ENCODE data around the gene TBC1D3I. TPM values are rescaled to one million over a fixed set of nuclear protein-coding genes. Genes with fewer than 3 reads are reported as not detected.
"Not testable (repeated sequence)": the region's sequence is repeated elsewhere in the genome, so short reads cannot be mapped to it uniquely, and the experiment has no call there.

TBC1D3I gene
- total RNA-seq, 1 donor from 2014 or later = 1.0 TPM

DNA sequence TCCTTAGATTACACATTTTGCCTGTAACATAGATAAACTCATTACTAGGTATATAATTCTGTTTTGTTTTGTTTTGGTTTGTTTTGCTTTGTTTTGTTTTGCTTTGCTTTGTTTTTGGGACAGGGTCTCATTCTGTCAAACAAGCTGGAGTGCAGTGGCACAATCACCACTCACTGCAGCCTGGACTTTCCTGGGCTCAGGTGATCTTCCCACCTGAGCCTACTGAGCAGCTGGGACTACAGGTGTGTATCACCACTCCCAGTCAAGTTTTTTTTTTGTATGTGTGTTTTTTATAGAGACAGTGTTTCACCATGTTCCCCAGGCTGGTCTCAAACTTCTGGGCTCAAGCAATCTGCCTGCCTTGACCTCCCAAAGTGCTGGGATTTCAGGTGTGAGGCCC, 54.8 kb downstream of the TBC1D3I start:
- Mint-ChIP-seq H3K27me3 (ENCODE audit: unreplicated experiment) (peaks cover 37% of the 10 kb centered on the region), H3K27ac (ENCODE audit: unreplicated experiment) (no peak overlapping the region), H3K4me3 (ENCODE audit: unreplicated experiment) (no peak overlapping the region), H3K36me3 (ENCODE audit: unreplicated experiment) (no peaks in the 10 kb centered on the region), H3K9me3 (ENCODE audit: unreplicated experiment) (no peaks in the 10 kb centered on the region), H3K4me1 (ENCODE audit: unreplicated experiment) (no peaks in the 10 kb centered on the region)
- no peak for DNase-seq (ENCODE audit: extremely low spot score, unreplicated experiment)
- TF ChIP-seq CTCF (IDR thresholded peaks at IDR 0.05) = no peak

DNA sequence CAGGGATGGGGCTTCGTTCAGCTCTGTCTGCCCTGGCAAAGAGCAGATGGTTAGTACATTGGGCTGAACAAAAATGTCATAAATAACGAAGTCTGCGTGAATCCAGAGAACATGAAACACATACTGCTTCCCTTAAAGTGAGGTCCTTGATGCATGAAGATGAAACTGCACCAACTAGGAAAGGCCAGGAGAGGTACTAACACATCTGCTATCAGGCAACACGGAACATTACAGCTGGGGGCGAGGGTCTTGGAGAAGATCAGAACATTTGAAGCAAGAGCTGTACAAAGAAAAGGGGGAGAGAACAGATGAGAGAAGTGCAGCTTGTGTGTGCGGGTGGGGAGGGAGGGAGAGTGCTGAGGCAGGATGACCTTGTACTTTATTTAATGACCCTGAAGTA, 57.0 kb downstream of the TBC1D3I start:
- H3K27me3 Mint-ChIP-seq (ENCODE audit: unreplicated experiment) = peaks cover 28% of the 10 kb centered on the region
- H3K9me3 Mint-ChIP-seq (ENCODE audit: unreplicated experiment); H3K4me3 Mint-ChIP-seq (ENCODE audit: unreplicated experiment); H3K4me1 Mint-ChIP-seq (ENCODE audit: unreplicated experiment); H3K27ac Mint-ChIP-seq (ENCODE audit: unreplicated experiment); H3K36me3 Mint-ChIP-seq (ENCODE audit: unreplicated experiment); DNase-seq (ENCODE audit: extremely low spot score, unreplicated experiment): not testable (repeated sequence)

GRCh38 chr17:36206486-36206821, 57.9 kb downstream of the TBC1D3I start:
- not testable (repeated sequence) for H3K9me3 Mint-ChIP-seq (ENCODE audit: unreplicated experiment); H3K4me3 Mint-ChIP-seq (ENCODE audit: unreplicated experiment); H3K4me1 Mint-ChIP-seq (ENCODE audit: unreplicated experiment); H3K36me3 Mint-ChIP-seq (ENCODE audit: unreplicated experiment); DNase-seq (ENCODE audit: extremely low spot score, unreplicated experiment); H3K27ac Mint-ChIP-seq (ENCODE audit: unreplicated experiment)
- H3K27me3 Mint-ChIP-seq (ENCODE audit: unreplicated experiment) = peaks cover 29% of the 10 kb centered on the region

GRCh38 chr17:36205637-36206485, 58.5 kb downstream of the TBC1D3I start:
- Mint-ChIP-seq H3K27me3 (ENCODE audit: unreplicated experiment) (peaks cover 29% of the 10 kb centered on the region), H3K4me1 (ENCODE audit: unreplicated experiment) (no peaks in the 10 kb centered on the region), H3K36me3 (ENCODE audit: unreplicated experiment) (no peaks in the 10 kb centered on the region), H3K4me3 (ENCODE audit: unreplicated experiment) (no peak overlapping the region), H3K9me3 (ENCODE audit: unreplicated experiment) (no peaks in the 10 kb centered on the region), H3K27ac (ENCODE audit: unreplicated experiment) (no peak overlapping the region)
- no peak for TF ChIP-seq CTCF (IDR thresholded peaks at IDR 0.05)
- DNase-seq (ENCODE audit: extremely low spot score, unreplicated experiment) = no peak

DNA sequence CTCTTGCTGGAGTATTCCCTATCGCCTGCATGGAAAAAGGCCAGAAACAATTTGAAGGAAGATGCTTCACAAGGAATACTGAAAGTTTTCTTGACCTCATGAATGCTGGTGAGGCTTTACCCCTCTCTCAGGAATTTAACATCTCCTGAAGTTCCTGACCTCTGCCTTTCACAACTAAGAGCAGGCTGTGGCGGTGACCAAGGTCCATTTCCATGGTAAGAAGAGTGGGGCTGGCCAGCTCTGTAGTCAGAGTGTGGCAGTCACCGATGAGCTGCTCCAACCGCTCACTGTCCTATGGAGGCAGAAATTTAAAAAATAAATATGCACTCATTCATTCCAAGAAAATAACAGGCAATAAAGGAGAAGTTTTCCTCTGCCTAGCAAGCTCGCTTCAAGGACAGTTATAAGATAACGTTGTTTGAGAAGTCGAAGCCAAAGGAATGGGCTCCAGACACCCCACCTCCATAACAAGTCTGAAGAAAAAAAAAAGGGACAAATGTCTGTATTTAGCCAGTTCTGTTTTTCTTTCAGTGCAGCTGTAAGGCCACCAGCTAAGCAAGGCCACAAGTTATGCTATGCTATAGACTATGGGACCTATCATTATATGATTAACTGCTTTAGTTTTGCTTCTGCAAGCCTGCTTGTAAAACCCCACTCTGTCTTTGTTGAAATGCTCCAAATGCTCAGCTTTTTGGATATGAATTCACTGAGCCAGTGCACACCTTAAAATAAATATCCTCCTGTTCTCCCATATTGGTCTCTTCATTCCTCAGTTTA, 59.5 kb downstream of the TBC1D3I start:
- Mint-ChIP-seq H3K4me3 (ENCODE audit: unreplicated experiment) (no peak overlapping the region), H3K27ac (ENCODE audit: unreplicated experiment) (no peak overlapping the region), H3K4me1 (ENCODE audit: unreplicated experiment) (no peaks in the 10 kb centered on the region), H3K27me3 (ENCODE audit: unreplicated experiment) (peaks cover 31% of the 10 kb centered on the region), H3K36me3 (ENCODE audit: unreplicated experiment) (no peaks in the 10 kb centered on the region), H3K9me3 (ENCODE audit: unreplicated experiment) (no peaks in the 10 kb centered on the region)
- no peak for TF ChIP-seq CTCF (IDR thresholded peaks at IDR 0.05)
- DNase-seq (ENCODE audit: extremely low spot score, unreplicated experiment) = no peak

Other genes with a start within 250 kb of the TBC1D3I start
- gene CCL23, start 246.6 kb downstream of the TBC1D3I start, total RNA-seq = not detected in 2 replicates
- not detected in 2 replicates for gene CCL18, start 200.3 kb downstream of the TBC1D3I start, total RNA-seq
- gene CCL3, start 174.4 kb downstream of the TBC1D3I start, total RNA-seq = not detected in 2 replicates
- not detected in 2 replicates for gene CCL4, start 160.7 kb downstream of the TBC1D3I start, total RNA-seq
- 11.7 and 12.6 TPM in 2 replicates for gene TBC1D3B, start 87.9 kb downstream of the TBC1D3I start, total RNA-seq
- not detected in 2 replicates for gene CCL3L1, start 67.8 kb downstream of the TBC1D3I start, total RNA-seq
- gene CCL4L2, start 53.5 kb downstream of the TBC1D3I start, total RNA-seq = not detected in 2 replicates
- gene TBC1D3G, start 59.3 kb upstream of the TBC1D3I start, total RNA-seq = not detected in 2 replicates
- gene TBC1D3H, start 123.9 kb upstream of the TBC1D3I start, total RNA-seq = not detected in 2 replicates
- 35.2 and 35.5 TPM in 2 replicates for gene ZNHIT3, start 222.1 kb upstream of the TBC1D3I start, total RNA-seq

Data from osteocyte (in vitro differentiated cells).